ENCODE measurements around the gene SETD7. TPM values are rescaled to one million over a fixed set of nuclear protein-coding genes. Genes with fewer than 3 reads are reported as not detected.

SETD7 gene
- total and polyA plus RNA-seq, 2 of the 4 experiments (the other 2 are of a cell fraction), result 17.0 to 46.6 TPM

GRCh38 chr4:139535228-139535870, 20.7 kb downstream of the SETD7 start:
- ChIA-PET POLR2A (ENCODE audit: unreplicated experiment) (no interaction called here), CTCF (interaction anchor here (1.0 kb wide), 1 partner anchor 38 kb away, joined by 3 read pairs; no protein-coding TSS in a partner anchor)
- Histone ChIP-seq H3K18ac (ENCODE audit: low read depth, low read length) (no peak overlapping the region), H2AFZ (replicated peaks; ENCODE audit: low read length, poor library complexity) (no peak overlapping the region), H3K9ac (ENCODE audit: low read depth, low read length) (no peak overlapping the region), H3K4ac (ENCODE audit: low read depth, low read length) (no peak overlapping the region), H3K9me1 (ENCODE audit: insufficient read depth, low read length) (peaks cover 3% of the 10 kb centered on the region), H4K20me1 (ENCODE audit: insufficient read depth, low read length) (peaks cover 15% of the 10 kb centered on the region; the same call in 1 of the 2 replicates), H2BK15ac (ENCODE audit: low read depth, low read length) (no peak overlapping the region), H3K56ac (ENCODE audit: extremely low read depth, insufficient read depth, low read length) (no peak overlapping the region), H3K4me2 (ENCODE audit: low read depth, low read length) (no peak overlapping the region), H3K9me3 (ENCODE audit: control insufficient read depth, insufficient read depth, low read length) (no peaks in the 10 kb centered on the region), H2AK5ac (ENCODE audit: low read depth, low read length) (no peak overlapping the region), H4K91ac (ENCODE audit: insufficient read depth, low read depth, low read length) (no peak overlapping the region), H4K8ac (ENCODE audit: low read depth in 2 of 2, low read length in 2 of 2) (no peak overlapping the region), H3K36me3 (ENCODE audit: control insufficient read depth, insufficient read depth, low read length) (peaks cover 16% of the 10 kb centered on the region), H2AK9ac (replicated peaks; ENCODE audit: low read depth, low read length, poor library complexity) (no peak overlapping the region), H3K4me1 (ENCODE audit: control insufficient read depth, insufficient read depth, low read length) (no peaks in the 10 kb centered on the region), H3K79me1 (ENCODE audit: low read depth in 1 of 2, low read length in 2 of 2) (peaks cover 20 to 50% of the 10 kb centered on the region in 2 experiments), H3K4me3 (ENCODE audit: insufficient read depth, low read depth, low read length) (no peak overlapping the region), H2BK20ac (ENCODE audit: low read depth, low read length) (no peak overlapping the region), H3K23ac (ENCODE audit: low read depth, low read length) (no peak overlapping the region), H3K27ac (ENCODE audit: insufficient read depth, low read length) (no peak overlapping the region), H3K14ac (replicated peaks; ENCODE audit: low read depth, low read length) (no peak overlapping the region), H2BK5ac (ENCODE audit: low read depth, low read length, poor library complexity, severe bottlenecking) (no peak overlapping the region), H2BK120ac (ENCODE audit: low read depth, low read length) (no peak overlapping the region), H4K5ac (ENCODE audit: low read depth, low read length) (no peak overlapping the region), H3K27me3 (ENCODE audit: control insufficient read depth, insufficient read depth, low read length) (no peaks in the 10 kb centered on the region)
- dilution Hi-C loops (cut with HindIII; ENCODE audit: low sequenced_read_pairs, unreplicated experiment), result no loop called here
- intact Hi-C loops (cut with micrococcal nuclease), result no loop called here
- no peak for ATAC-seq (ENCODE audit: low read depth)
- TF ChIP-seq, protein P1, sequence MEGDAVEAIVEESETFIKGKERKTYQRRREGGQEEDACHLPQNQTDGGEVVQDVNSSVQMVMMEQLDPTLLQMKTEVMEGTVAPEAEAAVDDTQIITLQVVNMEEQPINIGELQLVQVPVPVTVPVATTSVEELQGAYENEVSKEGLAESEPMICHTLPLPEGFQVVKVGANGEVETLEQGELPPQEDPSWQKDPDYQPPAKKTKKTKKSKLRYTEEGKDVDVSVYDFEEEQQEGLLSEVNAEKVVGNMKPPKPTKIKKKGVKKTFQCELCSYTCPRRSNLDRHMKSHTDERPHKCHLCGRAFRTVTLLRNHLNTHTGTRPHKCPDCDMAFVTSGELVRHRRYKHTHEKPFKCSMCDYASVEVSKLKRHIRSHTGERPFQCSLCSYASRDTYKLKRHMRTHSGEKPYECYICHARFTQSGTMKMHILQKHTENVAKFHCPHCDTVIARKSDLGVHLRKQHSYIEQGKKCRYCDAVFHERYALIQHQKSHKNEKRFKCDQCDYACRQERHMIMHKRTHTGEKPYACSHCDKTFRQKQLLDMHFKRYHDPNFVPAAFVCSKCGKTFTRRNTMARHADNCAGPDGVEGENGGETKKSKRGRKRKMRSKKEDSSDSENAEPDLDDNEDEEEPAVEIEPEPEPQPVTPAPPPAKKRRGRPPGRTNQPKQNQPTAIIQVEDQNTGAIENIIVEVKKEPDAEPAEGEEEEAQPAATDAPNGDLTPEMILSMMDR (conservative IDR thresholded peaks at IDR 0.05; ENCODE audit: low read depth, low read length), result no peak
- TF ChIP-seq RFX5 (IDR thresholded peaks at IDR 0.05; ENCODE audit: low read depth, low read length) (no peak), ELK1 (IDR thresholded peaks at IDR 0.05; ENCODE audit: borderline replicate concordance, low read depth, low read length) (no peak), RCOR1 (IDR thresholded peaks at IDR 0.05; ENCODE audit: insufficient replicate concordance, low read length) (no peak)
- BruUV-seq (replicated peaks), result no TSS peak
- no peak for DNase-seq
- in situ Hi-C loops (cut with MboI; ENCODE audit: low sequenced_read_pairs), result no loop called here
- WGBS, 2 experiments (ENCODE audit: extremely low coverage in 2 of 2, insufficient read length in 1 of 2), result no CpG with 5 or more reads among the region's 2 CpGs
